Measurements from ENCODE around the gene CBR3.

- TF ChIP-seq, protein P1, sequence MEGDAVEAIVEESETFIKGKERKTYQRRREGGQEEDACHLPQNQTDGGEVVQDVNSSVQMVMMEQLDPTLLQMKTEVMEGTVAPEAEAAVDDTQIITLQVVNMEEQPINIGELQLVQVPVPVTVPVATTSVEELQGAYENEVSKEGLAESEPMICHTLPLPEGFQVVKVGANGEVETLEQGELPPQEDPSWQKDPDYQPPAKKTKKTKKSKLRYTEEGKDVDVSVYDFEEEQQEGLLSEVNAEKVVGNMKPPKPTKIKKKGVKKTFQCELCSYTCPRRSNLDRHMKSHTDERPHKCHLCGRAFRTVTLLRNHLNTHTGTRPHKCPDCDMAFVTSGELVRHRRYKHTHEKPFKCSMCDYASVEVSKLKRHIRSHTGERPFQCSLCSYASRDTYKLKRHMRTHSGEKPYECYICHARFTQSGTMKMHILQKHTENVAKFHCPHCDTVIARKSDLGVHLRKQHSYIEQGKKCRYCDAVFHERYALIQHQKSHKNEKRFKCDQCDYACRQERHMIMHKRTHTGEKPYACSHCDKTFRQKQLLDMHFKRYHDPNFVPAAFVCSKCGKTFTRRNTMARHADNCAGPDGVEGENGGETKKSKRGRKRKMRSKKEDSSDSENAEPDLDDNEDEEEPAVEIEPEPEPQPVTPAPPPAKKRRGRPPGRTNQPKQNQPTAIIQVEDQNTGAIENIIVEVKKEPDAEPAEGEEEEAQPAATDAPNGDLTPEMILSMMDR (IDR thresholded peaks at IDR 0.05), result no peak
- no peak for TF ChIP-seq POLR2A (IDR thresholded peaks at IDR 0.05)
Observed at GRCh38 chr21:36174780-36175179, 39.9 kb downstream of the CBR3 start.
